ENCODE data around the gene TTC17.

- TF ChIP-seq BHLHE40 (IDR thresholded peaks at IDR 0.05; ENCODE audit: low read depth, low read length) (no peak), POLR2A (IDR thresholded peaks at IDR 0.05; ENCODE audit: low read depth, low read length) (no peak), MAZ (IDR thresholded peaks at IDR 0.05; ENCODE audit: borderline replicate concordance, low read depth, low read length) (no peak), CEBPB (IDR thresholded peaks at IDR 0.05; ENCODE audit: low read depth, low read length) (no peak), MAFK (IDR thresholded peaks at IDR 0.05; ENCODE audit: low read depth, low read length) (no peak), RAD21 (IDR thresholded peaks at IDR 0.05; ENCODE audit: low read length) (no peak), SMC3 (IDR thresholded peaks at IDR 0.05; ENCODE audit: low read depth, low read length) (no peak)
- TF ChIP-seq, protein P1, sequence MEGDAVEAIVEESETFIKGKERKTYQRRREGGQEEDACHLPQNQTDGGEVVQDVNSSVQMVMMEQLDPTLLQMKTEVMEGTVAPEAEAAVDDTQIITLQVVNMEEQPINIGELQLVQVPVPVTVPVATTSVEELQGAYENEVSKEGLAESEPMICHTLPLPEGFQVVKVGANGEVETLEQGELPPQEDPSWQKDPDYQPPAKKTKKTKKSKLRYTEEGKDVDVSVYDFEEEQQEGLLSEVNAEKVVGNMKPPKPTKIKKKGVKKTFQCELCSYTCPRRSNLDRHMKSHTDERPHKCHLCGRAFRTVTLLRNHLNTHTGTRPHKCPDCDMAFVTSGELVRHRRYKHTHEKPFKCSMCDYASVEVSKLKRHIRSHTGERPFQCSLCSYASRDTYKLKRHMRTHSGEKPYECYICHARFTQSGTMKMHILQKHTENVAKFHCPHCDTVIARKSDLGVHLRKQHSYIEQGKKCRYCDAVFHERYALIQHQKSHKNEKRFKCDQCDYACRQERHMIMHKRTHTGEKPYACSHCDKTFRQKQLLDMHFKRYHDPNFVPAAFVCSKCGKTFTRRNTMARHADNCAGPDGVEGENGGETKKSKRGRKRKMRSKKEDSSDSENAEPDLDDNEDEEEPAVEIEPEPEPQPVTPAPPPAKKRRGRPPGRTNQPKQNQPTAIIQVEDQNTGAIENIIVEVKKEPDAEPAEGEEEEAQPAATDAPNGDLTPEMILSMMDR (conservative IDR thresholded peaks at IDR 0.05; ENCODE audit: low read depth, low read length): no peak
- TF ChIP-seq, protein P2, sequence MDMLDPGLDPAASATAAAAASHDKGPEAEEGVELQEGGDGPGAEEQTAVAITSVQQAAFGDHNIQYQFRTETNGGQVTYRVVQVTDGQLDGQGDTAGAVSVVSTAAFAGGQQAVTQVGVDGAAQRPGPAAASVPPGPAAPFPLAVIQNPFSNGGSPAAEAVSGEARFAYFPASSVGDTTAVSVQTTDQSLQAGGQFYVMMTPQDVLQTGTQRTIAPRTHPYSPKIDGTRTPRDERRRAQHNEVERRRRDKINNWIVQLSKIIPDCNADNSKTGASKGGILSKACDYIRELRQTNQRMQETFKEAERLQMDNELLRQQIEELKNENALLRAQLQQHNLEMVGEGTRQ (IDR thresholded peaks at IDR 0.05; ENCODE audit: low read depth, low read length): no peak
- TF ChIP-seq, protein P3, sequence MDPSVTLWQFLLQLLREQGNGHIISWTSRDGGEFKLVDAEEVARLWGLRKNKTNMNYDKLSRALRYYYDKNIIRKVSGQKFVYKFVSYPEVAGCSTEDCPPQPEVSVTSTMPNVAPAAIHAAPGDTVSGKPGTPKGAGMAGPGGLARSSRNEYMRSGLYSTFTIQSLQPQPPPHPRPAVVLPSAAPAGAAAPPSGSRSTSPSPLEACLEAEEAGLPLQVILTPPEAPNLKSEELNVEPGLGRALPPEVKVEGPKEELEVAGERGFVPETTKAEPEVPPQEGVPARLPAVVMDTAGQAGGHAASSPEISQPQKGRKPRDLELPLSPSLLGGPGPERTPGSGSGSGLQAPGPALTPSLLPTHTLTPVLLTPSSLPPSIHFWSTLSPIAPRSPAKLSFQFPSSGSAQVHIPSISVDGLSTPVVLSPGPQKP (IDR thresholded peaks at IDR 0.05; ENCODE audit: borderline replicate concordance, low read depth, low read length): no peak
Observed at GRCh38 chr11:43462359-43462758, 103.6 kb downstream of the TTC17 start.
